NCI-H2029 (cell line): ENCODE results near the gene EEF1B2.
"Not testable (repeated sequence)": the region's sequence is repeated elsewhere in the genome, so short reads cannot be mapped to it uniquely, and the experiment has no call there.

Experiments
- DNase-seq: peaks from one replicate; lab custom pipeline; 2025; lab: John Stamatoyannopoulos, UW

The EEF1B2 gene

GRCh38 chr2:206164261-206164862 is 4.7 kb downstream of the EEF1B2 start:
- DNase-seq = no peak

- not testable (repeated sequence) for DNase-seq
Measured at GRCh38 chr2:206168230-206168629, 8.5 kb downstream of the EEF1B2 start.

GRCh38 chr2:206171624-206172397 is 12.1 kb downstream of the EEF1B2 start:
- DNase-seq = not testable (repeated sequence)

DNA sequence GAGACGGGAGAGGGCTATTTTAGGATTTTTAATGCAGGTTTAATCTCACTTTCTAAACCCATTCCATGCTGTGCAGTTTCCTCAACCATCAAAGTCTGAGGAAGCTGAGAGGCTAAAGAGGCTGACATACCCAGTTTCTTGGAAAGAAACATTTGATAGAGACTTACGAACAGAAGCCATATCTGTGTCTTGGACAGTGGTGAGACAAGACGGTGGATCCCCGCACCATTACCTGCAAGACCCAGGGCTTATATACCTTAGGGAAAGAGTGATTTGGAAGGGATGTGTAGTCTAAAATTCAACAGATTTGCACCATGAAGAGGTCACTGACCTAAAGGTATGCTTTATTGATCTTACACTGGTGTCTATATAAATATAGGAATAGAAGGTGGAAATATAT is 13.5 kb downstream of the EEF1B2 start:
- DNase-seq = no peak

DNA sequence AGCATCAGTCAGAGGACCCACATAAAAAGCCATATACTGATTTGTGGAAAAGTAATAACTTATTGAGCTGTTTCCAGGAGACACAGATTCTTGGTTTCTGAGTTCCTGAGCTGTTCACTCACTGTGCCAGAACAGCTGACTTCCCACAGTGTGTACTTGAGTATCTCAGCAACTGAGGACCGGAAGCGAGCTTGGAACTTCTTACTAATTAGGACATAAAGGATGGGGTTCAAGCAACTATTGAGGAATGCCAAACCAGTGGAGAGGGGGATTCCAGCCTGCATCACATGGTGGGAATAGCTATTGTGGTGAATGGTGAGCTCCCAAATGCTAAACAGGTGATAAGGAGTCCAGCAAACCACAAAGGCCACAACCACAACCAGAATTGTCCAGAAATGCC is 16.4 kb downstream of the EEF1B2 start:
- DNase-seq = no peak

GRCh38 chr2:206176901-206177300 is 17.2 kb downstream of the EEF1B2 start:
- DNase-seq = no peak

- DNase-seq = not testable (repeated sequence)
Measured at GRCh38 chr2:206181526-206181925, 21.8 kb downstream of the EEF1B2 start.

DNA sequence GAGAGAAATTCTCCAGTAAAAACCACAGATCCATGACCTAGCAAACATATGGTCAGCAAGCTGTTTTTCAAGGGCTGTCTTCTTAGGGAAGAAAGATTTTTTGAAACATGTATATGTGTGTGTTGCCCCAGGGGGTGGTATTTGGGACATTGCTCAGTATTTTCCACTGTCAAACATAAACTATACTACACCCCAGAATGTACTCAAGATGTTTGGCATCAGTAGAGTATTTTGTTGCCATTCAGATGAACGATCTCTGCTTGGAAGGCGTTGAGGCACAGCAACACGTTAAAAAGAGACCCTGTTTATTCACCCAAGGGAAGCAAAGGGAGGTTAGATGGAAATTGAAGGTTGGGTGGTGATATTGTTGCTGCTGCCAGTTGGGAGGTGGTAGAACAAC is 30.0 kb downstream of the EEF1B2 start:
- DNase-seq = no peak

DNA sequence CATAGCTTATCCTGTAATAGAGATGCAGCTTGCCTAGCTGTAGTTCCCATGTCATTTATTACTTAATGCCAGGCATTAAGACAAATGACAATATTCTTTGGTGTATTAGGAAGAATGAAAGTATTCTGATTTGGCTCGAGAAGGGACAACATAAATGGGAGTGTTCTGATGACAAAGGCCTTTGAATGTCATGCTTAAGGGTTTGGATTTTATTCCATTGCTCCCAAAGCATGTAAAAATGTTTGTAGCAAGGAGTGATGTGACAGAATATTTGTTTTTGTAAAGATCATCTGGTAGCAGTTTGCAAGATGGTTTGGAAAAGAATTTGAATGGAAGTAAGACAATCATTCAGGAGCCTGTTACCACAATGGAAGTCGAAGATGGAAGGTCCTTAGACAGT is 30.4 kb downstream of the EEF1B2 start:
- no peak for DNase-seq

DNA sequence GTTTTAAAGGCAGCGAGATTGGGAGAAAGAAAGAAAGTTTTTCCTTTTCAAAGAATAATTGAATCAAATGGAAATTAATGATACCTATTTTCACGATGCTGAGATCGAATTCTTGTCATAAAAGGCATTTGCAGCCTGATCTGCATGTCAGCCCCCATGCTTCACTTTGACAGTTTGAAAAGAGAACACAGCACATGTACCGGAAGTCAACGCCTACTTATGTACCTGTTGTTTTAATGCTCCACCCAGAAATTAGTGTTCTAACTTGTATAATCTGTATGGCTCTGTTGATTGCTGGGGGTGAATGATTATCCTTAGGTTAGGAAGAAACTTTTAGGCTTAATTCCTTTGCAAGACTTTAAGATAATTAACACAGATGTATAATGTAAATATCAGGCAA is 31.0 kb downstream of the EEF1B2 start:
- DNase-seq = no peak

DNA sequence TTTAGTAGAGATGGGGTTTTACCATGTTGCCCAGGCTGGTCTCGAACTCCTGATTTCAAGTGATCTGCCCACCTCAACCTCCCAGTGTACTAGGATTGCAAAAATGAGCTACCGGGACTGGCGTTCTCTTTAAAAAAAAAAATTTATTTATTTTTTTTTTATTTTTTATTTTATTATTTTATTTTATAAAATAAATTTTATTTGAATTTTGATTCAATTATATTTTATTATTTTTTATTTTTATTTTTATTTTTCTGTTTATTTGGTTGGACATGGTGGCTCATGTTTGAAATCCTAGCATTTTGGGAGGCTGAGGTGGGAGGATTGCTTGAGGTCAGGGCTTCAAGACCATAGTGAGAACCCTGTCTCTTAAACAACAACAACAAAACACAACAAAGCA is 32.5 kb downstream of the EEF1B2 start:
- DNase-seq = no peak

- DNase-seq = no peak
Measured at GRCh38 chr2:206193671-206194357, 34.1 kb downstream of the EEF1B2 start.

GRCh38 chr2:206198677-206199076 is 39.0 kb downstream of the EEF1B2 start:
- DNase-seq = no peak

DNA sequence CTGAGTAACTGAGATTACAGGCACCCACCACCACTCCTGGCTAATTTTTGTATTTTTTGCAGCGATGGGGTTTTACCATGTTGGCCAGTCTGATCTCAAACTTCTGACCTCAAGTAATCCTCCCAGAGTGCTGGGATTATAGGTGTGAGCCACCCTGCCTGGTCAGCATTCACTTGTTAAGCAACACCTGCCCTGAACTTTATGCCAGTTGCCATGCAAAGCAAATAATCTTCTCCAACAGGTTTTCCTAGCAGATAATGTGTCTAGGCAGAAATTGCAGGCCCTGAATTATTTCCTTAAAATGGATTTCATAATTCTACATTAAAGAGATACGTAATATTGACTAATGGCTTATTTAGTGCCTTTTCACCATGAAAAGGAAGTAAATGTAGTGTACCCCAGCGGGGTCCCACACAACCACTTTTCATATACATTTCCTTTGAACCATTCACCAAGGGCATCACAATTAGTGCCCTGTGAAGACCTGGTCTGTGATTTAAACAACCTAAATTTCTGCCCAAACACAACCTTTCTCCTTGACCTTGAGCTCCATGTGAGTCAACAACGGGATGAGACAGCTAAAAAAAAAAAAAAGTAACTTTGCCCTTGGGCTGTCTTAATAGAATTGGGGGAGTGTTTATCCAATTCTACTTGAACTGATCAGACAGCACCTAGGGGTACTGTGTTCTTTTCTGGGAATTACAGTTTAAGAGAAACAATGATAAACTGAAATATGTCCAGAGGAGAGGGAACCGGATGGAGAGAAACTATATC is 41.6 kb downstream of the EEF1B2 start:
- no peak for DNase-seq

DNA sequence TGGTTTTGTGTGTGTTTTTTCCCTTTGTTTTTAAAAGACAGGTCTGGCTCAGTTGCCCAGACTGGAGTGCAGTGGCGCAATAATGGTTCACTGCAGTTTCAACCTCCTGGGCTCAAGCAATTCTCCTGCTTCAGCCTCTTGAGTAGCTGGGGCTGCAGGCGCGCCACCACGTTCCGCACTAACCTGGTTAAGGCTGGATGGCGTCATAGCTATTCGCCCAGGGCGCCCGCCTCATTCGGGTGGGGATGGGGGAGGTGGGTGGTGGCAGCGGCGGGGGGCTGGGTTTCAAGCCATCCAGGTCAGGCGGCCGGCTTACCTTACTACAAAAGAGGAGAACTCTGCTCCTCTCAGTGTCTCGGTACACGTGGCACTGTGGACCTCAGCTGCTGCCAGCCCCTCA is 42.8 kb downstream of the EEF1B2 start:
- DNase-seq = no peak

GRCh38 chr2:206203331-206203730 is 43.6 kb downstream of the EEF1B2 start:
- no peak for DNase-seq

GRCh38 chr2:206204710-206205109 is 45.0 kb downstream of the EEF1B2 start:
- DNase-seq = no peak

- DNase-seq = not testable (repeated sequence)
Measured at GRCh38 chr2:206207316-206207715, 47.6 kb downstream of the EEF1B2 start.

- no peak for DNase-seq
Measured at GRCh38 chr2:206208900-206209299, 49.2 kb downstream of the EEF1B2 start.

GRCh38 chr2:206211657-206212255 is 52.1 kb downstream of the EEF1B2 start:
- no peak for DNase-seq
